ENCODE results near the gene GBX1. TPM values are rescaled to one million over a fixed set of nuclear protein-coding genes. Genes with fewer than 3 reads are reported as not detected.

The GBX1 gene
- total RNA-seq, result not detected in 2 replicates

GRCh38 chr7:151167197-151167961 lies at the start of gene GBX1:
TSS of gene GBX1 (minus strand) at chr7:151167694. CDS start at chr7:151167548, 146 bp downstream.
- H3K27me3 Mint-ChIP-seq, result peaks cover 36% of the 10 kb centered on the region
- peak; percentile 64 for DNase-seq
- no peak within 1 kb of the TSS for H3K27ac Mint-ChIP-seq
- intact Hi-C loops (cut with micrococcal nuclease), result no loop called here
- peak within 1 kb of the TSS; percentile 74 for H3K4me3 Mint-ChIP-seq
- no peaks in the 10 kb centered on the region for H3K9me3 Mint-ChIP-seq
- no peaks in the 10 kb centered on the region for H3K36me3 Mint-ChIP-seq (ENCODE audit: low read depth)
- peaks cover 7% of the 10 kb centered on the region for H3K4me1 Mint-ChIP-seq

- Mint-ChIP-seq H3K27me3 (no peaks in the 10 kb centered on the region), H3K4me1 (peaks cover 3% of the 10 kb centered on the region), H3K4me3 (no peak overlapping the region), H3K27ac (no peak overlapping the region), H3K9me3 (no peaks in the 10 kb centered on the region), H3K36me3 (ENCODE audit: low read depth) (peaks cover 59% of the 10 kb centered on the region)
- intact Hi-C loops (cut with micrococcal nuclease), result no loop called here
- DNase-seq, result no peak
These were observed 47.9 kb upstream of the GBX1 start for GRCh38 chr7:151215396-151215795.

GRCh38 chr7:151213826-151214225 lies 46.3 kb upstream of the GBX1 start:
- Mint-ChIP-seq H3K27ac (no peak overlapping the region), H3K27me3 (no peaks in the 10 kb centered on the region), H3K4me1 (peaks cover under 1% of the 10 kb centered on the region), H3K4me3 (no peak overlapping the region), H3K9me3 (no peaks in the 10 kb centered on the region), H3K36me3 (ENCODE audit: low read depth) (peaks cover 51% of the 10 kb centered on the region)
- DNase-seq, result no peak
- intact Hi-C loops (cut with micrococcal nuclease), result no loop called here

- Mint-ChIP-seq H3K4me3 (no peak overlapping the region), H3K4me1 (peaks cover 6% of the 10 kb centered on the region), H3K36me3 (ENCODE audit: low read depth) (peaks cover 39% of the 10 kb centered on the region), H3K9me3 (no peaks in the 10 kb centered on the region), H3K27ac (no peak overlapping the region), H3K27me3 (no peaks in the 10 kb centered on the region)
- intact Hi-C loops (cut with micrococcal nuclease), result no loop called here
- DNase-seq, result no peak
These were observed 45.1 kb upstream of the GBX1 start for GRCh38 chr7:151212626-151213025.

GRCh38 chr7:151211155-151211772 lies 43.8 kb upstream of the GBX1 start:
- peaks cover 17% of the 10 kb centered on the region for H3K4me1 Mint-ChIP-seq
- no peaks in the 10 kb centered on the region for H3K9me3 Mint-ChIP-seq
- no peak for DNase-seq
- no peak overlapping the region for H3K4me3 Mint-ChIP-seq
- no peaks in the 10 kb centered on the region for H3K27me3 Mint-ChIP-seq
- intact Hi-C loops (cut with micrococcal nuclease), result no loop called here
- H3K36me3 Mint-ChIP-seq (ENCODE audit: low read depth), result peaks cover 38% of the 10 kb centered on the region
- no peak overlapping the region for H3K27ac Mint-ChIP-seq

GRCh38 chr7:151210087-151210854 lies 42.8 kb upstream of the GBX1 start, which contains the start of gene H2BK1:
TSS of gene H2BK1 (minus strand) at chr7:151210488. CDS start at chr7:151210318, 170 bp downstream.
- Mint-ChIP-seq H3K36me3 (ENCODE audit: low read depth) (peaks cover 31% of the 10 kb centered on the region), H3K4me3 (no peak within 1 kb of the TSS), H3K4me1 (peaks cover 17% of the 10 kb centered on the region), H3K27ac (no peak within 1 kb of the TSS), H3K9me3 (no peaks in the 10 kb centered on the region), H3K27me3 (no peaks in the 10 kb centered on the region)
- intact Hi-C loops (cut with micrococcal nuclease), result no loop called here
- DNase-seq, result no peak

GRCh38 chr7:151209588-151209987 lies 42.1 kb upstream of the GBX1 start:
- peaks cover 3% of the 10 kb centered on the region for H3K27me3 Mint-ChIP-seq
- intact Hi-C loops (cut with micrococcal nuclease), result no loop called here
- H3K4me3 Mint-ChIP-seq, result no peak overlapping the region
- no peak overlapping the region for H3K27ac Mint-ChIP-seq
- no peaks in the 10 kb centered on the region for H3K9me3 Mint-ChIP-seq
- DNase-seq, result no peak
- H3K4me1 Mint-ChIP-seq, result peaks cover 17% of the 10 kb centered on the region
- peaks cover 24% of the 10 kb centered on the region for H3K36me3 Mint-ChIP-seq (ENCODE audit: low read depth)

GRCh38 chr7:151208253-151208862 lies 40.9 kb upstream of the GBX1 start:
- intact Hi-C loops (cut with micrococcal nuclease), result no loop called here
- peaks cover 15% of the 10 kb centered on the region for H3K36me3 Mint-ChIP-seq (ENCODE audit: low read depth)
- peaks cover 17% of the 10 kb centered on the region for H3K4me1 Mint-ChIP-seq
- no peak overlapping the region for H3K27ac Mint-ChIP-seq
- peaks cover 4% of the 10 kb centered on the region for H3K27me3 Mint-ChIP-seq
- no peak overlapping the region for H3K4me3 Mint-ChIP-seq
- no peak for DNase-seq
- H3K9me3 Mint-ChIP-seq, result no peaks in the 10 kb centered on the region

- Mint-ChIP-seq H3K4me1 (peaks cover 17% of the 10 kb centered on the region), H3K36me3 (ENCODE audit: low read depth) (peaks cover 10% of the 10 kb centered on the region), H3K4me3 (peak overlapping the region; percentile 44), H3K9me3 (no peaks in the 10 kb centered on the region), H3K27me3 (peaks cover 6% of the 10 kb centered on the region), H3K27ac (no peak overlapping the region)
- intact Hi-C loops (cut with micrococcal nuclease), result no loop called here
- no peak for DNase-seq
These were observed 40.3 kb upstream of the GBX1 start for GRCh38 chr7:151207804-151208203.

- Mint-ChIP-seq H3K36me3 (ENCODE audit: low read depth) (peaks cover 6% of the 10 kb centered on the region), H3K27ac (no peak overlapping the region), H3K9me3 (no peaks in the 10 kb centered on the region), H3K4me3 (peak overlapping the region; percentile 44), H3K4me1 (peaks cover 17% of the 10 kb centered on the region), H3K27me3 (peaks cover 7% of the 10 kb centered on the region)
- intact Hi-C loops (cut with micrococcal nuclease), result no loop called here
- DNase-seq, result peak; percentile 64
These were observed 39.8 kb upstream of the GBX1 start for GRCh38 chr7:151207315-151207714.

GRCh38 chr7:151206914-151207313 lies 39.4 kb upstream of the GBX1 start:
- peak; percentile 69 for DNase-seq
- intact Hi-C loops (cut with micrococcal nuclease), result no loop called here
- Mint-ChIP-seq H3K9me3 (no peaks in the 10 kb centered on the region), H3K36me3 (ENCODE audit: low read depth) (peaks cover 5% of the 10 kb centered on the region), H3K27me3 (peaks cover 7% of the 10 kb centered on the region), H3K4me3 (peak overlapping the region; percentile 44), H3K27ac (no peak overlapping the region), H3K4me1 (peaks cover 17% of the 10 kb centered on the region)

- no peaks in the 10 kb centered on the region for H3K9me3 Mint-ChIP-seq
- DNase-seq, result no peak
- H3K4me3 Mint-ChIP-seq, result no peak overlapping the region
- intact Hi-C loops (cut with micrococcal nuclease), result no loop called here
- peaks cover 2% of the 10 kb centered on the region for H3K36me3 Mint-ChIP-seq (ENCODE audit: low read depth)
- H3K27ac Mint-ChIP-seq, result no peak overlapping the region
- H3K27me3 Mint-ChIP-seq, result peaks cover 12% of the 10 kb centered on the region
- H3K4me1 Mint-ChIP-seq, result peaks cover 17% of the 10 kb centered on the region
These were observed 38.2 kb upstream of the GBX1 start for GRCh38 chr7:151205730-151206129.

GRCh38 chr7:151204383-151205032 lies 37.0 kb upstream of the GBX1 start:
- Mint-ChIP-seq H3K4me3 (no peak overlapping the region), H3K36me3 (ENCODE audit: low read depth) (no peaks in the 10 kb centered on the region), H3K9me3 (no peaks in the 10 kb centered on the region), H3K4me1 (peaks cover 17% of the 10 kb centered on the region), H3K27me3 (peaks cover 12% of the 10 kb centered on the region), H3K27ac (no peak overlapping the region)
- intact Hi-C loops (cut with micrococcal nuclease), result no loop called here
- DNase-seq, result no peak

Measured in activated CD4-positive, alpha-beta T cell treated with anti-CD3 and anti-CD28 coated beads, Interleukin-2, amount 10 ng/mL, durations not matched to agents 24 days and 14 days (primary cell).